ENCODE results near the gene AMELX.

AMELX gene

GRCh38 chrX:11272290-11272689, 20.9 kb upstream of the AMELX start:
- TF ChIP-seq RARB (CRISPR knock-in tag; IDR thresholded peaks at IDR 0.05), result no peak
- TF ChIP-seq ZNF70 (CRISPR knock-in tag; IDR thresholded peaks at IDR 0.05), result no peak
- ATAC-seq, result no peak

DNA sequence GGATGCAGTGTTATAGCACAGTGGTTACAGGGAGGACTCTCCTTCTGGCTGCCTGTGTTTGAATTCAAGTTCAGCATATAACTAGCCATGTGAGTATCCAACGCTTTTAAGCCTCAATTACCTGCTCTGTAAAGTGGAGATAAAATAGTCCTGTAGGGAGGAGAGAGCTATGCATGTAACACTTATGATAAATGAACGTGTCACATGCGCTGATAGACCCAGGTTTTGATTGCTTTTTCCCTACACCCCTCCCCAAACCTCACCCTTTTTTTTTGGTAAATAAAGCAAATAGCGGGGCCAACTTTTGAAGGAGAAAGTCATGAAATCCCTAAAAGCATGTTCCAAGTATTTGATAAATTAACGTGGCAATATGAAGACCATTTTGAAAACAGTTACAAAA, 20.4 kb upstream of the AMELX start:
- TF ChIP-seq ZC3H10 (CRISPR knock-in tag; IDR thresholded peaks at IDR 0.05), result no peak
- TF ChIP-seq ZNF8 (CRISPR knock-in tag; IDR thresholded peaks at IDR 0.05), result no peak
- TF ChIP-seq ZNF565 (CRISPR knock-in tag; conservative IDR thresholded peaks at IDR 0.05; ENCODE audit: low read depth), result no peak
- no peak for TF ChIP-seq ZFP3 (CRISPR knock-in tag; IDR thresholded peaks at IDR 0.05)
- no peak for TF ChIP-seq OSR1 (CRISPR knock-in tag; IDR thresholded peaks at IDR 0.05)
- no peak for TF ChIP-seq ARNTL (CRISPR knock-in tag; IDR thresholded peaks at IDR 0.05; ENCODE audit: borderline replicate concordance, low read depth)
- TF ChIP-seq CREB5 (CRISPR knock-in tag; IDR thresholded peaks at IDR 0.05; ENCODE audit: low read depth), result no peak
- TF ChIP-seq TCF4 (CRISPR knock-in tag; IDR thresholded peaks at IDR 0.05; ENCODE audit: borderline replicate concordance), result no peak
- no peak for ATAC-seq

- ATAC-seq, result no peak
- TF ChIP-seq ARNTL (CRISPR knock-in tag; IDR thresholded peaks at IDR 0.05; ENCODE audit: borderline replicate concordance, low read depth) (no peak), ZFP30 (CRISPR knock-in tag; IDR thresholded peaks at IDR 0.05) (no peak), OSR1 (CRISPR knock-in tag; IDR thresholded peaks at IDR 0.05) (no peak), BACH2 (CRISPR knock-in tag; IDR thresholded peaks at IDR 0.05; ENCODE audit: borderline replicate concordance) (no peak), RARB (CRISPR knock-in tag; IDR thresholded peaks at IDR 0.05) (no peak), ZFP3 (CRISPR knock-in tag; IDR thresholded peaks at IDR 0.05) (no peak), ZC3H10 (CRISPR knock-in tag; IDR thresholded peaks at IDR 0.05) (no peak), PPARA (CRISPR knock-in tag; IDR thresholded peaks at IDR 0.05; ENCODE audit: borderline replicate concordance) (no peak), POU6F1 (CRISPR knock-in tag; IDR thresholded peaks at IDR 0.05; ENCODE audit: borderline replicate concordance, low read depth) (no peak), GLIS3 (CRISPR knock-in tag; IDR thresholded peaks at IDR 0.05) (no peak), CREB5 (CRISPR knock-in tag; IDR thresholded peaks at IDR 0.05; ENCODE audit: low read depth) (no peak), ZNF70 (CRISPR knock-in tag; IDR thresholded peaks at IDR 0.05) (no peak)
- TF ChIP-seq, protein P1, sequence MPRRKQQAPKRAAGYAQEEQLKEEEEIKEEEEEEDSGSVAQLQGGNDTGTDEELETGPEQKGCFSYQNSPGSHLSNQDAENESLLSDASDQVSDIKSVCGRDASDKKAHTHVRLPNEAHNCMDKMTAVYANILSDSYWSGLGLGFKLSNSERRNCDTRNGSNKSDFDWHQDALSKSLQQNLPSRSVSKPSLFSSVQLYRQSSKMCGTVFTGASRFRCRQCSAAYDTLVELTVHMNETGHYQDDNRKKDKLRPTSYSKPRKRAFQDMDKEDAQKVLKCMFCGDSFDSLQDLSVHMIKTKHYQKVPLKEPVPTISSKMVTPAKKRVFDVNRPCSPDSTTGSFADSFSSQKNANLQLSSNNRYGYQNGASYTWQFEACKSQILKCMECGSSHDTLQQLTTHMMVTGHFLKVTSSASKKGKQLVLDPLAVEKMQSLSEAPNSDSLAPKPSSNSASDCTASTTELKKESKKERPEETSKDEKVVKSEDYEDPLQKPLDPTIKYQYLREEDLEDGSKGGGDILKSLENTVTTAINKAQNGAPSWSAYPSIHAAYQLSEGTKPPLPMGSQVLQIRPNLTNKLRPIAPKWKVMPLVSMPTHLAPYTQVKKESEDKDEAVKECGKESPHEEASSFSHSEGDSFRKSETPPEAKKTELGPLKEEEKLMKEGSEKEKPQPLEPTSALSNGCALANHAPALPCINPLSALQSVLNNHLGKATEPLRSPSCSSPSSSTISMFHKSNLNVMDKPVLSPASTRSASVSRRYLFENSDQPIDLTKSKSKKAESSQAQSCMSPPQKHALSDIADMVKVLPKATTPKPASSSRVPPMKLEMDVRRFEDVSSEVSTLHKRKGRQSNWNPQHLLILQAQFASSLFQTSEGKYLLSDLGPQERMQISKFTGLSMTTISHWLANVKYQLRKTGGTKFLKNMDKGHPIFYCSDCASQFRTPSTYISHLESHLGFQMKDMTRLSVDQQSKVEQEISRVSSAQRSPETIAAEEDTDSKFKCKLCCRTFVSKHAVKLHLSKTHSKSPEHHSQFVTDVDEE (CRISPR knock-in tag; IDR thresholded peaks at IDR 0.05), result no peak
These were observed 19.7 kb upstream of the AMELX start for GRCh38 chrX:11273544-11273943.

- TF ChIP-seq ESRRG (CRISPR knock-in tag; IDR thresholded peaks at IDR 0.05) (no peak), CREB5 (CRISPR knock-in tag; IDR thresholded peaks at IDR 0.05; ENCODE audit: low read depth) (no peak), SNAI2 (CRISPR knock-in tag; IDR thresholded peaks at IDR 0.05) (no peak), PPARA (CRISPR knock-in tag; IDR thresholded peaks at IDR 0.05; ENCODE audit: borderline replicate concordance) (no peak), TCF4 (CRISPR knock-in tag; IDR thresholded peaks at IDR 0.05; ENCODE audit: borderline replicate concordance) (no peak), ISL1 (CRISPR knock-in tag; IDR thresholded peaks at IDR 0.05) (no peak), ZFP3 (CRISPR knock-in tag; IDR thresholded peaks at IDR 0.05) (no peak), ZNF70 (CRISPR knock-in tag; IDR thresholded peaks at IDR 0.05) (no peak), ZNF565 (CRISPR knock-in tag; conservative IDR thresholded peaks at IDR 0.05; ENCODE audit: low read depth) (no peak), OSR1 (CRISPR knock-in tag; IDR thresholded peaks at IDR 0.05) (no peak), ZNF8 (CRISPR knock-in tag; IDR thresholded peaks at IDR 0.05) (no peak), CSDC2 (CRISPR knock-in tag; IDR thresholded peaks at IDR 0.05) (no peak), ZFP30 (CRISPR knock-in tag; IDR thresholded peaks at IDR 0.05) (no peak)
- TF ChIP-seq, protein P2, sequence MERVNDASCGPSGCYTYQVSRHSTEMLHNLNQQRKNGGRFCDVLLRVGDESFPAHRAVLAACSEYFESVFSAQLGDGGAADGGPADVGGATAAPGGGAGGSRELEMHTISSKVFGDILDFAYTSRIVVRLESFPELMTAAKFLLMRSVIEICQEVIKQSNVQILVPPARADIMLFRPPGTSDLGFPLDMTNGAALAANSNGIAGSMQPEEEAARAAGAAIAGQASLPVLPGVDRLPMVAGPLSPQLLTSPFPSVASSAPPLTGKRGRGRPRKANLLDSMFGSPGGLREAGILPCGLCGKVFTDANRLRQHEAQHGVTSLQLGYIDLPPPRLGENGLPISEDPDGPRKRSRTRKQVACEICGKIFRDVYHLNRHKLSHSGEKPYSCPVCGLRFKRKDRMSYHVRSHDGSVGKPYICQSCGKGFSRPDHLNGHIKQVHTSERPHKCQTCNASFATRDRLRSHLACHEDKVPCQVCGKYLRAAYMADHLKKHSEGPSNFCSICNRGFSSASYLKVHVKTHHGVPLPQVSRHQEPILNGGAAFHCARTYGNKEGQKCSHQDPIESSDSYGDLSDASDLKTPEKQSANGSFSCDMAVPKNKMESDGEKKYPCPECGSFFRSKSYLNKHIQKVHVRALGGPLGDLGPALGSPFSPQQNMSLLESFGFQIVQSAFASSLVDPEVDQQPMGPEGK (CRISPR knock-in tag; IDR thresholded peaks at IDR 0.05; ENCODE audit: borderline replicate concordance), result no peak
- no peak for ATAC-seq
These were observed 11.2 kb upstream of the AMELX start for GRCh38 chrX:11282043-11282442.
